ENCODE data around the gene ASTN2. TPM values are rescaled to one million over a fixed set of nuclear protein-coding genes. Genes with fewer than 3 reads are reported as not detected.

Gene ASTN2
- total and polyA plus RNA-seq, 2 experiments from 2014 or later, result 5.6 to 7.7 TPM

- H3K27me3 ChIP-seq, result no peaks in the 10 kb centered on the region
- H3K36me3 ChIP-seq, result no peaks in the 10 kb centered on the region
- H3K4me1 ChIP-seq (ENCODE audit: low read depth), result no peaks in the 10 kb centered on the region
- H3K9me3 ChIP-seq (ENCODE audit: low read depth), result no peaks in the 10 kb centered on the region
- no peak for TF ChIP-seq CTCF (IDR thresholded peaks at IDR 0.05; ENCODE audit: low read depth, low read length)
- DNase-seq (ENCODE audit: low read depth in 1 of 2, low spot score in 1 of 2), result no peak
- H3K27ac ChIP-seq, result no peak overlapping the region
- H3K4me3 ChIP-seq, result no peak overlapping the region
These were observed 353.9 kb downstream of the ASTN2 start for GRCh38 chr9:117060963-117061362.

- no peaks in the 10 kb centered on the region for H3K9me3 ChIP-seq (ENCODE audit: low read depth)
- no peak overlapping the region for H3K4me3 ChIP-seq
- no peak overlapping the region for H3K27ac ChIP-seq
- DNase-seq (ENCODE audit: low read depth in 1 of 2, low spot score in 1 of 2), result no peak
- no peaks in the 10 kb centered on the region for H3K36me3 ChIP-seq
- no peaks in the 10 kb centered on the region for H3K27me3 ChIP-seq
- TF ChIP-seq CTCF (IDR thresholded peaks at IDR 0.05; ENCODE audit: low read depth, low read length), result no peak
- no peaks in the 10 kb centered on the region for H3K4me1 ChIP-seq (ENCODE audit: low read depth)
These were observed 364.9 kb downstream of the ASTN2 start for GRCh38 chr9:117050007-117050406.

GRCh38 chr9:117046666-117047327 is 368.1 kb downstream of the ASTN2 start:
- TF ChIP-seq CTCF (IDR thresholded peaks at IDR 0.05; ENCODE audit: low read depth, low read length), result peak; percentile 10
- Histone ChIP-seq H3K4me3 (no peak overlapping the region), H3K9me3 (ENCODE audit: low read depth) (no peaks in the 10 kb centered on the region), H3K27ac (no peak overlapping the region), H3K36me3 (no peaks in the 10 kb centered on the region), H3K27me3 (no peaks in the 10 kb centered on the region), H3K4me1 (ENCODE audit: low read depth) (no peaks in the 10 kb centered on the region)
- peak in 1 of 2 donors; percentile 2 for DNase-seq (ENCODE audit: low read depth in 1 of 2, low spot score in 1 of 2)

- Histone ChIP-seq H3K27ac (no peak overlapping the region), H3K4me1 (ENCODE audit: low read depth) (no peaks in the 10 kb centered on the region), H3K4me3 (no peak overlapping the region), H3K9me3 (ENCODE audit: low read depth) (no peaks in the 10 kb centered on the region), H3K36me3 (no peaks in the 10 kb centered on the region), H3K27me3 (no peaks in the 10 kb centered on the region)
- DNase-seq (ENCODE audit: low read depth in 1 of 2, low spot score in 1 of 2), result peak in 1 of 2 donors; percentile 20
- TF ChIP-seq CTCF (IDR thresholded peaks at IDR 0.05; ENCODE audit: low read depth, low read length), result no peak
These were observed 370.6 kb downstream of the ASTN2 start for GRCh38 chr9:117044241-117044640.

GRCh38 chr9:117043159-117043558 is 371.7 kb downstream of the ASTN2 start:
- no peak for DNase-seq (ENCODE audit: low read depth in 1 of 2, low spot score in 1 of 2)
- TF ChIP-seq CTCF (IDR thresholded peaks at IDR 0.05; ENCODE audit: low read depth, low read length), result no peak

More at GRCh38 chr9:117043159-117043558, 371.7 kb downstream of the ASTN2 start:
- Histone ChIP-seq H3K9me3 (ENCODE audit: low read depth) (no peaks in the 10 kb centered on the region), H3K4me1 (ENCODE audit: low read depth) (no peaks in the 10 kb centered on the region), H3K27me3 (no peaks in the 10 kb centered on the region), H3K4me3 (no peak overlapping the region), H3K36me3 (no peaks in the 10 kb centered on the region), H3K27ac (no peak overlapping the region)
